GM23338 (cell line): ENCODE data around the gene SGCD.

Source experiments
- CREB1 ChIP-seq: fragments of 250-450 bp; sonication (Bioruptor Pico); IDR thresholded peaks from 2 replicates; pipeline ENCODE4 v1.5.0; 2020; ENCODE audit warnings: low read depth, mild to moderate bottlenecking, moderate library complexity
- EZH2 ChIP-seq: fragments of 200-600 bp; sonication (generic); IDR thresholded peaks from one replicate; pipeline ENCODE4 v1.8.0; 2017; ENCODE audit warnings: antibody characterized with exemption, mild to moderate bottlenecking, low read depth; ENCODE audit not compliant: unreplicated experiment
- POLR2AphosphoS5 ChIP-seq: IDR thresholded peaks from 2 replicates; pipeline ENCODE4 v1.6.1; 2016; ENCODE audit warnings: antibody characterized with exemption, low read depth
- TF ChIP-seq, protein P1 (sequence below), 2 experiments: fragments of 200-600 bp in 1 of 2; sonication (generic) in 1 of 2; conservative IDR thresholded peaks; 2 replicates each; pipeline versions ENCODE4 v1.5.1 to v1.6.1; 2016 to 2017; ENCODE audit warnings: antibody characterized with exemption in 2 of 2, low read depth in 2 of 2, mild to moderate bottlenecking in 2 of 2, moderate library complexity in 1 of 2
- TF ChIP-seq, protein P2 (sequence below): IDR thresholded peaks from one replicate; pipeline ENCODE4 v1.6.1; 2018; ENCODE audit warnings: antibody characterized with exemption; ENCODE audit not compliant: unreplicated experiment
- TF ChIP-seq, protein P3 (sequence below): IDR thresholded peaks from 2 replicates; pipeline ENCODE4 v1.6.1; 2016; ENCODE audit warnings: antibody characterized with exemption

DNA sequence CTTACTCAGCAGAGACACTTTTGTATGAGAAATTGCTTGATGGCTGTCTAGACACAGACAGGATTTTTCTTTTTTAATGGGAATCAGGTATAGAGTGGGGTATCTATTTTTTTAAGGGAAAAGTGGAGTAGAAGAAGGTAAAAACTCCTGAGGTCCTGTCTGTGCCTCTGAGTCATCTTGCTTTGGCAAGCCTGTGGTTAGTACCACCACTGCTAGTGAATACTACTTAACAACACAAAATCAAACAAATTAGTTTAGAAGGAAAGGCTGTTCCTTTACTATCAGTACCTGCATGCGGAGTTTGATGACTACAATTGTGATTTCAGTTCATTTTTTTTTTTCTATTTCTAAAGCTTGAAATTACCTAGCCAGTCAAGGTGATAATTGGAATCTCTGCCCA lies 372.2 kb downstream of the SGCD start:
- TF ChIP-seq, protein P1, sequence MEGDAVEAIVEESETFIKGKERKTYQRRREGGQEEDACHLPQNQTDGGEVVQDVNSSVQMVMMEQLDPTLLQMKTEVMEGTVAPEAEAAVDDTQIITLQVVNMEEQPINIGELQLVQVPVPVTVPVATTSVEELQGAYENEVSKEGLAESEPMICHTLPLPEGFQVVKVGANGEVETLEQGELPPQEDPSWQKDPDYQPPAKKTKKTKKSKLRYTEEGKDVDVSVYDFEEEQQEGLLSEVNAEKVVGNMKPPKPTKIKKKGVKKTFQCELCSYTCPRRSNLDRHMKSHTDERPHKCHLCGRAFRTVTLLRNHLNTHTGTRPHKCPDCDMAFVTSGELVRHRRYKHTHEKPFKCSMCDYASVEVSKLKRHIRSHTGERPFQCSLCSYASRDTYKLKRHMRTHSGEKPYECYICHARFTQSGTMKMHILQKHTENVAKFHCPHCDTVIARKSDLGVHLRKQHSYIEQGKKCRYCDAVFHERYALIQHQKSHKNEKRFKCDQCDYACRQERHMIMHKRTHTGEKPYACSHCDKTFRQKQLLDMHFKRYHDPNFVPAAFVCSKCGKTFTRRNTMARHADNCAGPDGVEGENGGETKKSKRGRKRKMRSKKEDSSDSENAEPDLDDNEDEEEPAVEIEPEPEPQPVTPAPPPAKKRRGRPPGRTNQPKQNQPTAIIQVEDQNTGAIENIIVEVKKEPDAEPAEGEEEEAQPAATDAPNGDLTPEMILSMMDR (conservative IDR thresholded peaks at IDR 0.05; ENCODE audit: low read depth in 2 of 2): no peak
- TF ChIP-seq CREB1 (CRISPR knock-in tag) (no peak), POLR2AphosphoS5 (no peak), EZH2 (no peak)
- TF ChIP-seq, protein P2, sequence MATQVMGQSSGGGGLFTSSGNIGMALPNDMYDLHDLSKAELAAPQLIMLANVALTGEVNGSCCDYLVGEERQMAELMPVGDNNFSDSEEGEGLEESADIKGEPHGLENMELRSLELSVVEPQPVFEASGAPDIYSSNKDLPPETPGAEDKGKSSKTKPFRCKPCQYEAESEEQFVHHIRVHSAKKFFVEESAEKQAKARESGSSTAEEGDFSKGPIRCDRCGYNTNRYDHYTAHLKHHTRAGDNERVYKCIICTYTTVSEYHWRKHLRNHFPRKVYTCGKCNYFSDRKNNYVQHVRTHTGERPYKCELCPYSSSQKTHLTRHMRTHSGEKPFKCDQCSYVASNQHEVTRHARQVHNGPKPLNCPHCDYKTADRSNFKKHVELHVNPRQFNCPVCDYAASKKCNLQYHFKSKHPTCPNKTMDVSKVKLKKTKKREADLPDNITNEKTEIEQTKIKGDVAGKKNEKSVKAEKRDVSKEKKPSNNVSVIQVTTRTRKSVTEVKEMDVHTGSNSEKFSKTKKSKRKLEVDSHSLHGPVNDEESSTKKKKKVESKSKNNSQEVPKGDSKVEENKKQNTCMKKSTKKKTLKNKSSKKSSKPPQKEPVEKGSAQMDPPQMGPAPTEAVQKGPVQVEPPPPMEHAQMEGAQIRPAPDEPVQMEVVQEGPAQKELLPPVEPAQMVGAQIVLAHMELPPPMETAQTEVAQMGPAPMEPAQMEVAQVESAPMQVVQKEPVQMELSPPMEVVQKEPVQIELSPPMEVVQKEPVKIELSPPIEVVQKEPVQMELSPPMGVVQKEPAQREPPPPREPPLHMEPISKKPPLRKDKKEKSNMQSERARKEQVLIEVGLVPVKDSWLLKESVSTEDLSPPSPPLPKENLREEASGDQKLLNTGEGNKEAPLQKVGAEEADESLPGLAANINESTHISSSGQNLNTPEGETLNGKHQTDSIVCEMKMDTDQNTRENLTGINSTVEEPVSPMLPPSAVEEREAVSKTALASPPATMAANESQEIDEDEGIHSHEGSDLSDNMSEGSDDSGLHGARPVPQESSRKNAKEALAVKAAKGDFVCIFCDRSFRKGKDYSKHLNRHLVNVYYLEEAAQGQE: no peak
- TF ChIP-seq, protein P3, sequence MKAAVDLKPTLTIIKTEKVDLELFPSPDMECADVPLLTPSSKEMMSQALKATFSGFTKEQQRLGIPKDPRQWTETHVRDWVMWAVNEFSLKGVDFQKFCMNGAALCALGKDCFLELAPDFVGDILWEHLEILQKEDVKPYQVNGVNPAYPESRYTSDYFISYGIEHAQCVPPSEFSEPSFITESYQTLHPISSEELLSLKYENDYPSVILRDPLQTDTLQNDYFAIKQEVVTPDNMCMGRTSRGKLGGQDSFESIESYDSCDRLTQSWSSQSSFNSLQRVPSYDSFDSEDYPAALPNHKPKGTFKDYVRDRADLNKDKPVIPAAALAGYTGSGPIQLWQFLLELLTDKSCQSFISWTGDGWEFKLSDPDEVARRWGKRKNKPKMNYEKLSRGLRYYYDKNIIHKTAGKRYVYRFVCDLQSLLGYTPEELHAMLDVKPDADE: no peak
